KOPT-K1 (cell line): Measurements from ENCODE around the gene BST2.

Experiments
- H3K27ac ChIP-seq: fragments of 200-600 bp; sonication (generic); 2 replicates; pipeline ENCODE4 v1.5.1; 2016; ENCODE audit warnings: antibody characterized with exemption, mild to moderate bottlenecking, low read depth, low read length; ENCODE audit not compliant: poor library complexity, severe bottlenecking
- H3K36me3 ChIP-seq: fragments of 200-600 bp; sonication (generic); 2 replicates; pipeline ENCODE4 v1.5.1; 2017; ENCODE audit warnings: antibody characterized with exemption, mild to moderate bottlenecking, low read length, moderate library complexity; ENCODE audit not compliant: insufficient read depth
- H3K9me3 ChIP-seq: fragments of 200-600 bp; sonication (generic); 2 replicates; pipeline ENCODE4 v1.5.1; 2017; ENCODE audit warnings: antibody characterized with exemption, low read length, mild to moderate bottlenecking; ENCODE audit not compliant: insufficient read depth, poor library complexity, severe bottlenecking

The BST2 gene

DNA sequence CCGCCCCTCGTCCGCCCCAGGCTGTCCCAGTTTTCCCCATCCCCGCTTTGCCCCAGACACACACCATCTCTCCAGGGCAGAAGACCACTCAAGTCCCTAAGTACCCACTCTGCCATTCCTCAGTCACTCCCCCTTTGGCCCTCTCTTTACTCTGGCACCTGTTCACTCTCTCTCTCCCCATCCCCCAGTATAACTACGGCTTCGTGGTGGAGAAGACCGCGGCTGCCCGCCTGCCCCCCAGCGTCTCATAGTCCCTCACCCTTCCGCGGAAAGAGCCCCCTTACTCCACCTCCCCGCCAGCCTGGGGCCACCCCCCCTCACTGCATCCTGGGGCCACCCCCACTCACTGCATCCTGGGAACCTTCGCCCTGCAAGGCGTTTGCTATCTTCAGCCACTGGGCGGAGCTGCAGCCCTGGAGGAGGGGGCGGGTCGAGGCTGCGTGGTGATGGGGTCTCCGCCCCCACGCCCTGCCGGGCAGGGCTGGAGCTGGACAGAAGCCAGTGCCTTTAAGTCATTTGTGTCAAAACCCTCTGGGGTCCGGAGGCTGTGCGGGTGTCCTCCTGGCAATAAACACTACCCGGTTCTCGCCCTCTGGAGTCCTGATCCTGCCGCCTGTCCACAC is 19.4 kb upstream of the BST2 start:
- no peak overlapping the region for H3K27ac ChIP-seq
- H3K36me3 ChIP-seq = no peaks in the 10 kb centered on the region; the same call in 1 of the 2 replicates
- no peaks in the 10 kb centered on the region for H3K9me3 ChIP-seq

DNA sequence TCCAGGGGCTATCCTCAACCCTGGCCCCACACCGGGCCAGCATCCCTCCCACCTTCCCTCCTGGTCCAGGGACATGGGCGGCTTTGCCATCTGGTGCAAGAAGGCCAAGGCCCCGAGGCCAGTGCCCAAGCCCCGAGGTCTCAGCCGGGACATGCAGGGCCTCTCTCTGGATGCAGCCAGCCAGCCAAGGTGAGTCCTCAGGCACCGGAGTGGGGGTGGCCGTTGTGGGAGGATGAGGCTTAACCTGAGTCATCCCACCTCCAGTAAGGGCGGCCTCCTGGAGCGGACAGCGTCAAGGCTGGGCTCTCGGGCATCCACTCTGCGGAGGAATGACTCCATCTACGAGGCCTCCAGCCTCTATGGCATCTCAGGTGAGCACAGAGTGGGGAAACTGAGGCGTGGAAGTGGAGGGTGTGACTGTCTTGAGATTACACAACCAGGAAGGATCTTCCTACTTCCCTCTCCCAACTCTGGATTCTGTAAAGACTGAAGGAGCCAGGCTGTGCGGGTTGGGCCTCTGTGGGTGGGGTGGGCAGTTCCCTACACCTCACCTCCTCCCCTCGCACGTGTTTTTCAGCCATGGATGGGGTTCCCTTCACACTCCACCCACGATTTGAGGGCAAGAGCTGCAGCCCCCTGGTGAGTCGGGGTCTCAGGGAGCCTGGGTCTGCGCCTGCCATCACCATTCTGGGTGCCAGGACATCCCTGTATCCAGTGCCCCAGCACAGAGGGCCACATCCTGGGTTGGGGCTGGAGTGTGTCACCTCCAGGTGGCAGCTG is 18.2 kb upstream of the BST2 start:
- Histone ChIP-seq H3K27ac (no peak overlapping the region), H3K9me3 (no peaks in the 10 kb centered on the region), H3K36me3 (no peaks in the 10 kb centered on the region; the same call in 1 of the 2 replicates)

DNA sequence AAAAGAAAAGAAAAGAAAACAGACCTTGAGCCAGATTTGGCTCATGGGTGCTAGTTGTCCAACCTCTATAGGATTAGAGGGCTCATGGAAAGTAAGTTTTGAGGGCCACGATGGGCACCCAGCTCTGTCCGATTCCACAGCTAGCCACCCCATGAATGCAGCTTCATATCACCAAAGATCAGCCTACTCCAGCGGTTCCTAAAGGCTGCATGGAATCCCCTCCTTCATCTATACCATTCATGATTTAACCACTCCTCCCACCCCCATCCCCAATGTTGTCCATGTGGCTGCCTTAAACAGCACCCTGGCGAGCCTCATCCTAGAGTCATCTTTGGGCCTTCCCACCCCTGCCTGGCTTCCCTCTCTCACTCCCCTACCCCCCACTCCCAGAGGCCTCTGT is 16.5 kb upstream of the BST2 start:
- H3K9me3 ChIP-seq = no peaks in the 10 kb centered on the region

DNA sequence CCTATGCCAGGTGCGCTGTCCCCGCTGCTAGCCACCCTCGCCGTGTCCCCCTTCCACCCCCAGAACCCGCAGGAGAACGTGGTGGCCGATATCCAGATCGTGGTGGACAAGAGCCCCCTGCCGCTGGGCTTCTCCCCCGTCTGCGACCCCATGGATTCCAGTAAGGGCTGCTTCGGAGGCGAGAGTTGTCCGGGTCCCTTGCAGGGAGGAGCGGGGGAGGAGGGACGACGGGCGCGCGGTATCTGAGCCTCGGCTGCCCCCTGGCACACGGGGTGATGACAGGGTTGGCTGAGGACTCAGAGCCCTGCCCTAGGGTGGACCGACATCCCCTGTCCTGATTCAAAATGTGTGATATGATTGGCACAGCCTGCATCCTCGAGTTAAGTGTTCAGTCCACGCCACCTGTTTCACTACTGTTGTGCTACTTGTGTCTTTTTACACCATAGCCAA is 15.1 kb upstream of the BST2 start:
- peak overlapping the region; percentile 81 for H3K27ac ChIP-seq
- no peaks in the 10 kb centered on the region for H3K9me3 ChIP-seq
- H3K36me3 ChIP-seq = no peaks in the 10 kb centered on the region; the same call in 1 of the 2 replicates

More for the DNA sequence above, 16.5 kb upstream of the BST2 start:
- Histone ChIP-seq H3K36me3 (no peaks in the 10 kb centered on the region; the same call in 1 of the 2 replicates), H3K27ac (no peak overlapping the region)

DNA sequence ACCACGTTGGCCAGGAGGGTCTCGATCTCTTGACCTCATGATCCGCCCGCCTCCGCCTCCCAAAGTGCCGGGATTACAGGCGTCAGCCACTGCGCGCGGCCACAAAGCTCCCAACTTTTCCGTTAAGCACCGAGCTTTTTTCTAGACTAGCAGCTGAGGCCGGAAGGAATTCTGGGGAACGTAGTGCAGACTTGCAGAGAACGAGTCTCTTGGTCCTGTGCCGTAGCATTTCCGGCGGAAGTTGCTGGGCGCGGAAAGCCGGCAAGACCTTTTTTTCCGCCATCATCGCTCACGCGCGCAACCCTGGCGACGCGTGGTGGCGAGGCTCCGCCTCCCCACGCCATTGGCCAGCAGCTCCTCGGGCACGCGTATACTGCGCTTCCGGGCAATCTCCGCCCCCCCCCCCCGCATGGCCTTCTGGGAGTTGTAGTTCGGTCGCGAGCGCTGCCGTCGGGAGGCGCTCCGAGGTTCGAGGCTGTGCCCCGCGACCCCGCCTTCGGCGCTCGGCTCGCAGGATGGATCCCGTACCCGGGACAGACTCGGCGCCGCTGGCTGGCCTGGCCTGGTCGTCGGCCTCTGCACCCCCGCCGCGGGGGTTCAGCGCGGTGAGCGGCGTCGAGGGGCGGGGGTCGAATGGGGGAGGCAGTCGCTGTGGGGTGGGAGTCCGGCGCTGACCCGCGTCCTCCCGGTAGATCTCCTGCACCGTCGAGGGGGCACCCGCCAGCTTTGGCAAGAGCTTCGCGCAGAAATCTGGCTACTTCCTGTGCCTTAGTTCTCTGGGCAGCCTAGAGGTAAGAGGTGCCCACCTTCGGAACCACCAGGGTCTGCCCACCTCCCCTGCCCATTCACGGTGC is 14.4 kb upstream of the BST2 start, which contains the start of gene MVB12A:
TSS of gene MVB12A (plus strand) at position 427 of the 854 bp plus-strand sequence. CDS start at position 516, 89 bp downstream.
- Histone ChIP-seq H3K36me3 (no peaks in the 10 kb centered on the region; the same call in 1 of the 2 replicates), H3K27ac (peak within 1 kb of the TSS; percentile 81), H3K9me3 (no peaks in the 10 kb centered on the region)

DNA sequence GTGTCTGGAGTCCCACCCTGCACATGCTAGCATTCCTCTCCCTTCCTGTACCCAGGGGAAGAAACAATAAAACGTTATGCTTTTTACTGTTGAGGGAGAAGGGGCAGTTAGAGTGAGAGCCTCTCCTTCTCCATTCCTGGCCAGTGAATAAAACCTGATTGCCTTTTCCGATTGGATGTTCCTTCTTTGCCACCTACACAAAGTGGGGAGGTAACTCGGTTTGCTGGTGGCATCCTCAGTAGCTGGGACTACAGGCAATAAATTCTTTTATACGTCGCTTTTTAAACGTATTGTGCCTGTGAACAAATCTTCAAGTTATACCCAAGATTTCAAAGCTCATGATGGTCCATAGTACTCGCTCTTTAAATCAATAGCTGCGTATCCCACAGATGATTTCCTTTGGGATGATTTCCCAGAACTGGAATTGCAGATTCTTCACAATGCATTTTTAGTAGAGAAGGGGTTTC is 13.8 kb upstream of the BST2 start:
- peak overlapping the region; percentile 81 for H3K27ac ChIP-seq
- no peaks in the 10 kb centered on the region for H3K9me3 ChIP-seq
- peaks cover 7% of the 10 kb centered on the region; the same call in 1 of the 2 replicates for H3K36me3 ChIP-seq

DNA sequence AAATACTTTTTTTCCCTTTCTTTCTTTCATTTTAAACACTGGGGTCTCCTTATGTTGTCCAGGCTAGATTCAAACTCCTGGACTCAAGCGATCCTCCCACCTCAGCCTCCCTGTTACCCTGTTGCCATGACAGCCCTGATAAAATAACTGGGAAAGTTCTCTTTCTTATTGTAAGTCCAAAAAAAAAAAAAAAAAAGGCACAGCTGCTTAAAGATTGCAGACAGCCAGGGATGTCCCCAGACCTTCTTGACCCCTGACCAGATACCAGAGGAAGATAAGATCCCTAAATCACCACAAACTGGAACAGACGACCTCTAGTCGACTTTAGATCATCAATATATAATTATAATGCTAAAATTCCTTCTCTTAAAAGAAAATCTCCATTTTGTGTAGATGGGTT is 13.3 kb upstream of the BST2 start:
- H3K27ac ChIP-seq = peak overlapping the region; percentile 81

DNA sequence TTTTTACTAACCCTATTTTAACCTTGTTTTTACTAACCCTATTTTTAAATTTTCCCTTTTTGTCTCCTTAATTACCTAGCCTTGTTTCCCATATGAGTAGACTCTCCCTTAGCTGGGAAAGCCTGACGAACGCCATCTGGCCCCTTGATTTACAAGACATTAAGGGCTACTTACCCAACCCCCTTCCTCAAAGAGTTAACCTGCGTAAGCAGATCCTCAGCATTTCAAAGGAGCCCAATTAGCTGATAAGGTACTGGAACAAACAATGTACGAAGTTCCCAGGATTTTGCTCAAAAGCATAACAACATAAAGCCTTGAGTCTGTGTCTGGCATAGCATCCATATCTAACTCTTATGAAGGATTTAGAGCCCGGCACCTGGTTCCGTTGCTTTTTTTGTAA is 9.7 kb upstream of the BST2 start:
- H3K9me3 ChIP-seq = no peaks in the 10 kb centered on the region
- H3K36me3 ChIP-seq = peaks cover 26% of the 10 kb centered on the region; the same call in 1 of the 2 replicates
- H3K27ac ChIP-seq = no peak overlapping the region

More for the DNA sequence above, 13.3 kb upstream of the BST2 start:
- Histone ChIP-seq H3K36me3 (peaks cover 11% of the 10 kb centered on the region; the same call in 1 of the 2 replicates), H3K9me3 (no peaks in the 10 kb centered on the region)

DNA sequence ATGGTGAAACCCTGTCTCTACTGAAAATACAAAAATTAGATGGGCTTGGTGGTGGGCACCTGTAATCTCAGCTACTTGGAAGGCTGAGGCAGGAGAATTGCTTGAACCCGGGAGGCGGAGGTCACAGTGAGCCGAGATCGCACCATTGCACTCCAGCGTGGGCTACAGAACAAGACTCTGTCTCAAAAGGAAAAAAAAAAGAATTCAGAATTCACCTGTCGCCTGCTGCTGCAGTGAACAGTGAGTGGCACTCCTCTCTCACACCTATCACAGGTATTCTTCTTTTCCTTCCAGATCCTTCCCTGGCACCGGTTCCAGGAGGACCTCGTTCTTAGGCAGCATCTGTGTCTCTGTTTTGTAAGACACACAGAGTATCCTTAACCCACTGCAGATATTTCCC is 8.7 kb upstream of the BST2 start:
- Histone ChIP-seq H3K36me3 (peaks cover 26% of the 10 kb centered on the region; the same call in 1 of the 2 replicates), H3K27ac (no peak overlapping the region), H3K9me3 (no peaks in the 10 kb centered on the region)

DNA sequence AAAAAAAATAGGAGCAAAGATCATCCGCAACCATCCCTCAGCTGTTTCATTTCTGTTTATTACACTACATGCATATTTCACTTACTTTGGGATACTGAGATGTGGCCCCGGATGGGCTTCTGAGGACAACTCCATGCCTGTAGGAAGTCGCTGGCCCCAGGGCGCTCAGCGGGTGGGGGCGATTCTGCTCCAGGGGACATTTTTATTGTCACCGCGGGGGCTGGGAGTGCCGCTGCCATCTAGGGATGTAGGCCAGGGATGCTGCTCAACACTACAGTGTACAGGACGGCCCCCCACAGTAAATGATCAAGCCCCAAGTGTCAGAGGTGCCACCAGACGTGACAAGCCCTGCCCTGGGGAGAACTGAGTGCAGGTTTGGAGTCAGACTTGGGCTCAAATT is 6.4 kb upstream of the BST2 start:
- H3K36me3 ChIP-seq = peaks cover 26% of the 10 kb centered on the region; the same call in 1 of the 2 replicates
- no peaks in the 10 kb centered on the region for H3K9me3 ChIP-seq
- no peak overlapping the region for H3K27ac ChIP-seq

DNA sequence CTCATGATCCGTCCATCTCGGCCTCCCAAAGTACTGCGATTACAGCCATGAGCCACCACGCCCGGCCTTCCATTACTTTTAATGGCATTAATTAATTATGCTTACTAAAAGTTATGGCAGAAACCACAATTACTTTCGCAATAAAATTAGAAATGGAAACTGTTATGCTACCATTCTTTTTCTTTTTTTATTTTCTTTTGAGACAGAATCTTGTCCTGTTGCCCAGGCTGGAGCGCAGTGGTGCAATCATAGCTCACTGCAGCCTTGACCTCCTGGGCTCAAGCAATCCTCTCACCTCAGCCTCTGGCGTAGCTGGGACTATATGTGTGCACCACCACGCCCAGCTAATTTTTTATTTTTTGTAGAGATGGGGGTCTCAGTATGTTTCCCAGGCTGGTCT is 4.6 kb upstream of the BST2 start:
- peaks cover 26% of the 10 kb centered on the region; the same call in 1 of the 2 replicates for H3K36me3 ChIP-seq
- no peak overlapping the region for H3K27ac ChIP-seq
- H3K9me3 ChIP-seq = no peaks in the 10 kb centered on the region

DNA sequence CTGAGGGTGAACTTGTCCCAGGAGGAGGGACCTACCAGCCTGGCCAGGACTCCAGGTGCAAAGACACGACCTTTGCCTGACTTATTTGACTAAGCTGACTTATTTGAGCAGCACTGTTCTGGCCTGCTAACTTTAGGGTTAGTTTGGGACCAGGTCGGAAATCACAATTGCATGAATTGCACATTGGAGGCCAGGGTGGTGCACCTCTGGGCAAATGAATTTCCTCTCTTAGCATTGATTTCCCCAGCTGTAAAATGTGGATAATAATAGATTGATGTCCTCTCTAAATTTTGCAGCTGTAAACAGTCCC is 1.4 kb upstream of the BST2 start:
- Histone ChIP-seq H3K9me3 (no peaks in the 10 kb centered on the region), H3K36me3 (peaks cover 16% of the 10 kb centered on the region), H3K27ac (peak overlapping the region; percentile 85)

DNA sequence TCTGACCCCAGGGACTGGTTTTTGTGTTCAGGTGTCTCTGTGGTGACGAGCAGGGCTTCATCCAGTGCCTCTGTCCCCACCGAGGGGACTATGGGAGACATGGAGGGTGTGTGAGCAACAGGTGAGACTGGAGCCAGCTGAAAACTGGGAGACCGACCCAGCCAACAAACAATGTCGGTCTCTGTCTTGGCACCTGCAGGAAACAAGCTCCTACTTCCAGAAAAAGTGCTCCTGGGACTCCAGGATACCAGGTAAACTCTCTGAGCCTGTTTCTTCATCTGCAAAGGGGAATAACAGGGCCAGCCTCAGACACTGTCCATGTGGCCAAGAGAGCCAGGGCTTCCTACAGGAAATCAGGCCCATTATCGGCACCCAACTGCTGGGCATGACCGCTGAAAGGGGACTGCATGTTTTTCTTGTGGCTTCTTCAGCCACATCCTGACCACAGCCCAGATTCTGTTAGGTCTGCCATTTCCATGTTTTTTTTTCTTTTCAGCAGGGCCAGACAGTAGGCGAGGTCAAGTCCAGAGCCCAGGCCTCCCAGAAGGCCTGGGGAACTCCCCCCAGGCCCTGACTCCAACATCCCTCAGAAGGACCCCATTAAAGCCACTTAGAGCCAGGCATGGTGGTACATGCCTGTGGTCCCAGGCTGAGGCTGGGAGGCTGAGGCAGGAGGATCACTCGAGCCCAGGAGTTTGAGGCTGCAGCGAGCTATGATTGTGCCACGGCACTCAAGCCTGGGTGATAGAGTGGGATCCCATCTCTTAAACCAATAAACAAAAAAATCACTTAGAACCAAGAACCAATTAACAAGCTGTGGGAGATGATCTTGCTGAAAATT is 836 bp upstream of the BST2 start:
- Histone ChIP-seq H3K36me3 (peaks cover 18% of the 10 kb centered on the region), H3K9me3 (no peaks in the 10 kb centered on the region), H3K27ac (peak overlapping the region; percentile 85)

DNA sequence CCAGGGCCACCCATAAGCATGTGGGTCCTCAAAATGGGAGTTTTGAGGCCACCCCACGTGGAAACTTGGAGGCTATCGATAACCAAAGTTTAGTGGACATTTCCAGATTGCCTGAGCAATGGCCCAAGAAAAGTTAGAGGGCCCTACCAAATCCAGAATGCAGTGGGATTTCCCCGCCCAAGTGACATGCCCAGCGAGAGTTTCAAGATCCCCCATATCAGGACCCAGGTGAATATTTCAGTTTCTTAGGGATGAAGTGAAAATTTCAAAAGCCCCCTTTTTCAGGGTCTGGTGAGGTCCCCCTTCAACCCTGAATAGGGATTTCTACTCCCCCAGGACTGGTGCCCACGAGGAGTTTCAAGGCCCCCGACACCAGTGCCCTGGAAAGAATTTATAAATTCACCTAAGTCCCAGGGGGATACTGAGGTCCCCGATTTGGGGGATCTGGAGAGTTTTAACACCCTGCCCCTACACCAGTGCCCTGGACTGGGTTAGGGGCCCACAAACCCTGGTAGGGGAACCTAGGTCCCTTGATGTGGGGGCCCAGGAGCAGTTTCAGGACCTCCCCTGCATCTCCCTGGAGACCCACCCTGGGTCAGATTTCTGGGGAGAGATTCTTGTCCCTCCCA is 695 bp downstream of the BST2 start:
- peak overlapping the region; percentile 85 for H3K27ac ChIP-seq

More for the DNA sequence above, 695 bp downstream of the BST2 start:
- H3K36me3 ChIP-seq = peaks cover 30% of the 10 kb centered on the region
- no peaks in the 10 kb centered on the region for H3K9me3 ChIP-seq
